H1 (cell line): ENCODE data around the gene SLC39A11. TPM values are rescaled to one million over a fixed set of nuclear protein-coding genes. Genes with fewer than 3 reads are reported as not detected.

Source experiments
- CTCF ChIA-PET: fragments of 300-600 bp; sonication (Branson Sonifier 250); formaldehyde crosslinking; loops from one replicate; lab custom pipeline; 2021; ENCODE audit not compliant: partially characterized antibody; lab: Charles Lee
- POLR2A ChIA-PET: fragments of 300-600 bp; sonication (Branson Sonifier 250); formaldehyde crosslinking; loops from one replicate; lab custom pipeline; 2021; ENCODE audit warnings: inconsistent platforms; ENCODE audit not compliant: partially characterized antibody; lab: Charles Lee
- DNase-seq, 2 experiments: peaks; one replicate each; pipeline versions ENCODE4 v3.0.0 to v3.0.0-alpha.2; 2010 to 2022; ENCODE audit warnings: low spot score in 2 of 2, low read depth in 1 of 2, mixed read lengths in 1 of 2
- FAIRE-seq: peaks from 2 replicates; lab custom pipeline; 2011; peaks lifted over from hg19 to GRCh38; lab: Jason Lieb, UNC
- H2AFZ ChIP-seq: 2 replicates; pipeline ENCODE4 v1.8.1; 2012; ENCODE audit warnings: low read length, inconsistent platforms
- H2AK5ac ChIP-seq: 2 replicates; pipeline ENCODE4 v1.6.1; 2013; ENCODE audit warnings: low read depth, low read length
- H2BK120ac ChIP-seq: replicated peaks from 2 replicates; pipeline ENCODE3; 2013; ENCODE audit warnings: low read depth, low read length, inconsistent platforms
- H2BK12ac ChIP-seq: 2 replicates; pipeline ENCODE4 v1.6.1; 2013; ENCODE audit warnings: low read depth, low read length
- H2BK15ac ChIP-seq: 2 replicates; pipeline ENCODE4 v1.6.1; 2013; ENCODE audit warnings: low read length
- H2BK20ac ChIP-seq: 2 replicates; pipeline ENCODE4 v1.6.1; 2013; ENCODE audit warnings: low read length
- H2BK5ac ChIP-seq: 2 replicates; pipeline ENCODE4 v1.6.1; 2013; ENCODE audit warnings: low read depth, low read length
- H3K14ac ChIP-seq: 2 replicates; pipeline ENCODE4 v1.6.1; 2013; ENCODE audit warnings: inconsistent platforms; ENCODE audit not compliant: insufficient read length
- H3K18ac ChIP-seq: 2 replicates; pipeline ENCODE4 v1.6.1; 2013; ENCODE audit warnings: low read length; ENCODE audit errors: extremely low read depth
- H3K23ac ChIP-seq: 2 replicates; pipeline ENCODE4 v1.6.1; 2013; ENCODE audit warnings: inconsistent platforms; ENCODE audit not compliant: insufficient read length
- H3K23me2 ChIP-seq: 2 replicates; pipeline ENCODE4 v1.6.1; 2013; ENCODE audit warnings: low read depth, low read length
- H3K27ac ChIP-seq: 2 replicates; pipeline ENCODE4 v1.6.1; 2011; ENCODE audit warnings: low read depth, low read length, inconsistent platforms
- H3K27me3 ChIP-seq, 4 experiments: replicated peaks in 1 of 4; 1 replicate in 1 of 4; 2 replicates in 3 of 4; pipeline versions ENCODE4 v1.6.1 to v1.8.1; 2011 to 2013; ENCODE audit warnings: low read length in 3 of 4, mild to moderate bottlenecking in 3 of 4, inconsistent platforms in 2 of 4, mixed read lengths in 2 of 4, moderate library complexity in 1 of 4; ENCODE audit not compliant: control insufficient read depth in 3 of 4, insufficient read depth in 3 of 4; ENCODE audit errors: extremely low read depth in 1 of 4
- H3K36me3 ChIP-seq, 4 experiments: 2 replicates each; pipeline versions ENCODE4 v1.6.1 to v1.8.1; 2011 to 2013; ENCODE audit warnings: mild to moderate bottlenecking in 4 of 4, low read length in 3 of 4, moderate library complexity in 2 of 4, control low read depth in 1 of 4, inconsistent platforms in 1 of 4; ENCODE audit not compliant: insufficient read depth in 4 of 4, control insufficient read depth in 2 of 4
- H3K4ac ChIP-seq: replicated peaks from 2 replicates; pipeline ENCODE3; 2013; ENCODE audit warnings: low read length, low read depth, mixed read lengths, inconsistent platforms; ENCODE audit not compliant: insufficient read length
- H3K4me1 ChIP-seq, 4 experiments: replicated peaks in 1 of 4; 1 replicate in 1 of 4; 2 replicates in 3 of 4; pipeline versions ENCODE4 v1.6.1 to v1.8.1; 2011 to 2013; ENCODE audit warnings: low read length in 3 of 4, inconsistent platforms in 2 of 4, mixed read lengths in 1 of 4; ENCODE audit not compliant: insufficient read depth in 4 of 4, control insufficient read depth in 3 of 4
- H3K4me2 ChIP-seq, 2 experiments: 2 replicates each; pipeline versions ENCODE4 v1.6.1 to v1.8.1; 2011 to 2013; ENCODE audit warnings: low read depth in 2 of 2, low read length in 2 of 2, control low read depth in 1 of 2, inconsistent platforms in 1 of 2, mild to moderate bottlenecking in 1 of 2; ENCODE audit not compliant: insufficient read depth in 1 of 2
- H3K4me3 ChIP-seq, 4 experiments: fragments of 200-600, 300-600 bp in 1 of 4; sonication (generic), shearing (Covaris generic), sonication (Bioruptor Twin) in 1 of 4; 2 replicates each; pipeline versions ENCODE4 v1.5.1 to v1.8.1; 2011 to 2016; ENCODE audit warnings: low read length in 4 of 4, low read depth in 3 of 4, control low read depth in 2 of 4, inconsistent platforms in 2 of 4, mild to moderate bottlenecking in 2 of 4, mixed read lengths in 1 of 4, moderate library complexity in 1 of 4; ENCODE audit not compliant: insufficient read depth in 2 of 4; ENCODE audit errors: extremely low read depth in 1 of 4
- H3K56ac ChIP-seq: replicated peaks from 2 replicates; pipeline ENCODE3; 2013; ENCODE audit warnings: low read depth, mild to moderate bottlenecking, mixed read lengths, low read length, inconsistent platforms; ENCODE audit not compliant: insufficient read length
- H3K79me1 ChIP-seq: 2 replicates; pipeline ENCODE4 v1.6.1; 2013; ENCODE audit warnings: low read depth, low read length, control low read depth
- H3K79me2 ChIP-seq, 2 experiments: 2 replicates each; pipeline versions ENCODE4 v1.6.1 to v1.8.1; 2012 to 2013; ENCODE audit warnings: low read length in 2 of 2, mild to moderate bottlenecking in 2 of 2, inconsistent platforms in 1 of 2; ENCODE audit not compliant: insufficient read depth in 2 of 2, control insufficient read depth in 1 of 2
- H3K9ac ChIP-seq, 4 experiments: replicated peaks in 1 of 4; 1 replicate in 1 of 4; 2 replicates in 3 of 4; pipeline versions ENCODE4 v1.6.1 to v1.8.1; 2011 to 2013; ENCODE audit warnings: low read depth in 3 of 4, low read length in 3 of 4, control low read depth in 2 of 4, mild to moderate bottlenecking in 2 of 4, moderate library complexity in 2 of 4, inconsistent platforms in 1 of 4; ENCODE audit errors: extremely low read depth in 1 of 4
- H3K9me3 ChIP-seq, 2 experiments: 2 replicates each; pipeline versions ENCODE4 v1.6.1 to v1.8.1; 2012 to 2013; ENCODE audit warnings: mild to moderate bottlenecking in 2 of 2, moderate library complexity in 2 of 2, control low read depth in 1 of 2, inconsistent platforms in 1 of 2, low read depth in 1 of 2, low read length in 1 of 2, mixed read lengths in 1 of 2; ENCODE audit not compliant: insufficient read depth in 2 of 2
- H4K20me1 ChIP-seq, 2 experiments: replicated peaks in 1 of 2; 2 replicates each; pipeline versions ENCODE3 to v1.8.1; 2011 to 2013; ENCODE audit warnings: inconsistent platforms in 2 of 2, low read length in 2 of 2, mild to moderate bottlenecking in 1 of 2; ENCODE audit not compliant: insufficient read depth in 2 of 2, control insufficient read depth in 1 of 2
- H4K5ac ChIP-seq: 2 replicates; pipeline ENCODE4 v1.6.1; 2013; ENCODE audit warnings: low read length, low read depth, mixed read lengths, inconsistent platforms; ENCODE audit not compliant: insufficient read length
- H4K8ac ChIP-seq: 2 replicates; pipeline ENCODE4 v1.8.0; 2013; ENCODE audit warnings: mild to moderate bottlenecking, moderate library complexity, low read length, inconsistent platforms; ENCODE audit not compliant: insufficient read depth; ENCODE audit errors: extremely low read depth
- H4K91ac ChIP-seq: replicated peaks from 2 replicates; pipeline ENCODE3; 2013; ENCODE audit warnings: low read length, mixed read lengths, inconsistent platforms; ENCODE audit not compliant: insufficient read length
- MAX ChIP-seq: IDR thresholded peaks from 2 replicates; pipeline ENCODE4 v1.6.1; 2012; ENCODE audit warnings: inconsistent platforms
- POLR2AphosphoS5 ChIP-seq: IDR thresholded peaks from 2 replicates; pipeline ENCODE4 v1.6.1; 2011; ENCODE audit warnings: low read depth, low read length
- TAF1 ChIP-seq: IDR thresholded peaks from 2 replicates; pipeline ENCODE4 v1.6.1; 2011; ENCODE audit warnings: mild to moderate bottlenecking, low read depth, low read length
- WGBS, 2 experiments: shearing (Covaris generic) in 1 of 2; methylation state at CpG; one replicate each; pipeline versions ENCODE4 v1.1.6 to v1.1.7; 2013 to 2015; ENCODE audit warnings: low lambda C conversion rate in 2 of 2, mixed read lengths in 2 of 2, inconsistent platforms in 1 of 2, low coverage in 1 of 2, missing lambda C conversion rate in 1 of 2; ENCODE audit not compliant: insufficient replicate concordance in 2 of 2, insufficient coverage in 1 of 2, insufficient read length in 1 of 2; ENCODE audit errors: extremely low coverage in 1 of 2, missing lambda C conversion rate in 1 of 2; 5-methylcytosine and 5-hydroxymethylcytosine counted together
- polyA plus RNA-seq, 7 experiments: library from polyadenylated mRNA; depleted of rRNA in 3 of 7; stranded (reverse) in 5 of 7; unstranded in 2 of 7; fragments of >200 nt in 5 of 7; fragments of 200-250 nt in 2 of 7; gene quantifications; 1 replicate in 5 of 7; 2 replicates in 1 of 7; 4 replicates in 1 of 7; pipeline versions ENCODE4 v1.2.1 to v1.2.3, GENCODE V29; 2011 to 2013; ENCODE audit warnings: missing spikeins in 2 of 7, mixed read lengths in 2 of 7
- total RNA-seq: library from RNA; stranded (reverse); fragmentation: NEBNext Ultra II Directional; extraction: Animal tissue kit (Norgen Biotek cat#: 25700); gene quantifications from 2 replicates; pipeline ENCODE4 v1.2.1, GENCODE V29; 2021

The SLC39A11 gene
- total and polyA plus RNA-seq, 2 of the 8 experiments (the other 6 are each of a cell fraction or from before 2014, with no cell fraction given) = 12.2 to 19.6 TPM

GRCh38 chr17:72618001-72618509 lies 474.4 kb downstream of the SLC39A11 start:
- no peak overlapping the region for H3K27ac ChIP-seq
- no peak overlapping the region for H3K23ac ChIP-seq
- no peak overlapping the region for H3K9ac ChIP-seq
- no peak overlapping the region for H2BK5ac ChIP-seq
- no peak overlapping the region for H3K18ac ChIP-seq
- TF ChIP-seq TAF1 = no peak
- TF ChIP-seq MAX = no peak
- no peak for TF ChIP-seq POLR2AphosphoS5
- H2BK120ac ChIP-seq = no peak overlapping the region
- H3K9me3 ChIP-seq = no peaks in the 10 kb centered on the region
- ChIA-PET POLR2A (interaction anchor here (0.5 to 1.4 kb wide), 2 partner anchors 26 to 760 kb away, joined by 4 to 5 read pairs; no protein-coding TSS in a partner anchor), CTCF (interaction anchor here (0.8 to 1.9 kb wide), 6 partner anchors 20 to 107 kb away, joined by 3 to 8 read pairs (median 4); no protein-coding TSS in a partner anchor)
- no peaks in the 10 kb centered on the region for H3K79me1 ChIP-seq
- H3K56ac ChIP-seq = no peak overlapping the region
- no peak overlapping the region for H4K91ac ChIP-seq
- no peak overlapping the region for H2BK20ac ChIP-seq
- no peak overlapping the region for H2AFZ ChIP-seq
- no peaks in the 10 kb centered on the region for H3K36me3 ChIP-seq
- H3K23me2 ChIP-seq = no peaks in the 10 kb centered on the region
- H3K79me2 ChIP-seq = no peaks in the 10 kb centered on the region
- peaks cover 0 to 2% (median 0%) of the 10 kb centered on the region in 4 experiments; a peak in 2 of 7 replicates for H3K27me3 ChIP-seq
- H3K4me2 ChIP-seq = no peak overlapping the region
- H2BK12ac ChIP-seq = no peak overlapping the region
- no peak overlapping the region for H4K5ac ChIP-seq
- H3K4me1 ChIP-seq = peaks cover 2 to 7% (median 3%) of the 10 kb centered on the region in 4 experiments; a peak in 4 of 7 replicates
- FAIRE-seq = no peak
- H3K4ac ChIP-seq = no peak overlapping the region
- H4K20me1 ChIP-seq = no peaks in the 10 kb centered on the region
- H2AK5ac ChIP-seq = no peak overlapping the region
- DNase-seq = no peak
- H4K8ac ChIP-seq = peak overlapping the region; percentile 7; the same call in 1 of the 2 replicates
- no peak overlapping the region for H3K14ac ChIP-seq
- WGBS, 2 experiments = 84% methylated on average over 17 of the region's 17 CpGs; no CpG with 5 or more reads in 1 of the 2 experiments
- no peak overlapping the region for H2BK15ac ChIP-seq
- no peak overlapping the region for H3K4me3 ChIP-seq
